Type B pancreatic cell (in vitro differentiated cells): Measurements from ENCODE around the gene GPATCH2L. TPM values are rescaled to one million over a fixed set of nuclear protein-coding genes. Genes with fewer than 3 reads are reported as not detected.

Experiments
- DNase-seq: peaks from one replicate; pipeline ENCODE4 v3.0.0; 2021; ENCODE audit warnings: mixed read lengths; ENCODE audit not compliant: unreplicated experiment; ENCODE audit errors: extremely low spot score
- H3K27ac Mint-ChIP-seq: 2 replicates; pipeline ENCODE4 v1.8.0; 2021; ENCODE audit warnings: mild to moderate bottlenecking, mixed read lengths
- H3K27me3 Mint-ChIP-seq: 2 replicates; pipeline ENCODE4 v1.8.0; 2021; ENCODE audit warnings: mixed read lengths
- H3K36me3 Mint-ChIP-seq: 2 replicates; pipeline ENCODE4 v1.8.0; 2021; ENCODE audit warnings: mixed read lengths
- H3K4me1 Mint-ChIP-seq: one replicate; pipeline ENCODE4 v1.8.0; 2021; ENCODE audit warnings: mixed read lengths; ENCODE audit not compliant: unreplicated experiment
- H3K4me3 Mint-ChIP-seq: 2 replicates; pipeline ENCODE4 v1.8.0; 2021; ENCODE audit warnings: mild to moderate bottlenecking, mixed read lengths
- H3K9me3 Mint-ChIP-seq: 2 replicates; pipeline ENCODE4 v1.8.0; 2021; ENCODE audit warnings: mixed read lengths
- total RNA-seq: library from RNA; stranded (reverse); gene quantifications from 2 replicates; pipeline ENCODE4 v1.2.1, GENCODE V29; 2021; ENCODE audit warnings: low replicate concordance
- TF ChIP-seq, protein P1 (sequence below): fragments of 200-600 bp; sonication (generic); conservative IDR thresholded peaks from 2 replicates; pipeline ENCODE4 v1.5.0; 2021; ENCODE audit warnings: antibody characterized with exemption, mild to moderate bottlenecking

GPATCH2L gene
- total RNA-seq, 1 donor from 2014 or later, result 57.0 TPM

- no peak overlapping the region for H3K27ac Mint-ChIP-seq
- DNase-seq, result no peak
- H3K4me1 Mint-ChIP-seq, result no peaks in the 10 kb centered on the region
- TF ChIP-seq, protein P1, sequence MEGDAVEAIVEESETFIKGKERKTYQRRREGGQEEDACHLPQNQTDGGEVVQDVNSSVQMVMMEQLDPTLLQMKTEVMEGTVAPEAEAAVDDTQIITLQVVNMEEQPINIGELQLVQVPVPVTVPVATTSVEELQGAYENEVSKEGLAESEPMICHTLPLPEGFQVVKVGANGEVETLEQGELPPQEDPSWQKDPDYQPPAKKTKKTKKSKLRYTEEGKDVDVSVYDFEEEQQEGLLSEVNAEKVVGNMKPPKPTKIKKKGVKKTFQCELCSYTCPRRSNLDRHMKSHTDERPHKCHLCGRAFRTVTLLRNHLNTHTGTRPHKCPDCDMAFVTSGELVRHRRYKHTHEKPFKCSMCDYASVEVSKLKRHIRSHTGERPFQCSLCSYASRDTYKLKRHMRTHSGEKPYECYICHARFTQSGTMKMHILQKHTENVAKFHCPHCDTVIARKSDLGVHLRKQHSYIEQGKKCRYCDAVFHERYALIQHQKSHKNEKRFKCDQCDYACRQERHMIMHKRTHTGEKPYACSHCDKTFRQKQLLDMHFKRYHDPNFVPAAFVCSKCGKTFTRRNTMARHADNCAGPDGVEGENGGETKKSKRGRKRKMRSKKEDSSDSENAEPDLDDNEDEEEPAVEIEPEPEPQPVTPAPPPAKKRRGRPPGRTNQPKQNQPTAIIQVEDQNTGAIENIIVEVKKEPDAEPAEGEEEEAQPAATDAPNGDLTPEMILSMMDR, result no peak
- H3K36me3 Mint-ChIP-seq, result peaks cover 44% of the 10 kb centered on the region
- H3K27me3 Mint-ChIP-seq, result no peaks in the 10 kb centered on the region
- H3K9me3 Mint-ChIP-seq, result no peaks in the 10 kb centered on the region
- H3K4me3 Mint-ChIP-seq, result no peak overlapping the region
Observed at GRCh38 chr14:76169776-76170175, 18.1 kb downstream of the GPATCH2L start.

DNA sequence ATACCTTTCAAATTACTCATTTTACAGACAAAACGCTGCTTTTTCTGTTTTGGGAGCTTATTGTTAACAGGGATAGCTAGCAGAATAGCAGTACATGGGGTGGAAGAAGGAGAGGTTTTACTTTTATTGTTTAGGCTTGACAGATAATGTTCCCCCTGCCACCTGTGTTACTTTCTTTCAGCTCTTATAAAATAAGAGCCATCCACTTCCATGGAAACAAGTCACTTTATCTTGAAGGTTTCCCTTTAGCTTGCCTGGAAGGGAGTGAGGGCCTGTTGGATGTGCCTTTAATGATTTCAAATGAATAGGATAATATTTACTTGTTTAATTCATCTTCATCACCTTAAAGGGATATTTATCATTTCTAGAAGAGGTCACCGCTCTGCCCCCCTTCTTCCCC, 23.3 kb downstream of the GPATCH2L start:
- Mint-ChIP-seq H3K9me3 (no peaks in the 10 kb centered on the region), H3K36me3 (peaks cover 47% of the 10 kb centered on the region), H3K4me3 (no peak overlapping the region), H3K27me3 (no peaks in the 10 kb centered on the region), H3K27ac (no peak overlapping the region), H3K4me1 (no peaks in the 10 kb centered on the region)
- TF ChIP-seq, protein P1, result no peak
- DNase-seq, result no peak

- Mint-ChIP-seq H3K4me1 (no peaks in the 10 kb centered on the region), H3K36me3 (peaks cover 47% of the 10 kb centered on the region), H3K27ac (no peak overlapping the region), H3K4me3 (no peak overlapping the region), H3K27me3 (no peaks in the 10 kb centered on the region), H3K9me3 (no peaks in the 10 kb centered on the region)
- DNase-seq, result no peak
- TF ChIP-seq, protein P1, result no peak
Observed at GRCh38 chr14:76175942-76176341, 24.2 kb downstream of the GPATCH2L start.

DNA sequence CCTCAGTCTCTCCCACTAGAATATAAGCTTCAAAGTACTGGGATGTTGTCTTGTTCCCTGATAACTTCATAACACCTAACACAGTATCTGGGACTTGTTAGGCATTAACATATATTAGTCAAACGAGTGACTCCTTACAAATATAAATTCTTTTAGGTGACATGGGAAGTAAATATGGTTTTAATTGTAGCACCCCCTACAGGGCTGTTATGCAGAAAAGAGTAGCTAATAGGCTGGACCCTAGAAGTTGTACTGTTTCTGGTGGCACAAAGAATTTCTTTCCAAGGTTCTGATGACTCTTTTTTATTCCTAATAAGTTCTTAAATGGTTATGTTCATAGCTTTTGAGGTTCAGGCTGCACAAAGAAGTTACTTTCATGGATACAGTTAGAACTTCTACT, 29.8 kb downstream of the GPATCH2L start:
- no peaks in the 10 kb centered on the region for H3K4me1 Mint-ChIP-seq
- TF ChIP-seq, protein P1, result peak; percentile 36
- no peak overlapping the region for H3K4me3 Mint-ChIP-seq
- DNase-seq, result no peak
- peaks cover 51% of the 10 kb centered on the region for H3K36me3 Mint-ChIP-seq
- no peak overlapping the region for H3K27ac Mint-ChIP-seq
- H3K27me3 Mint-ChIP-seq, result no peaks in the 10 kb centered on the region
- H3K9me3 Mint-ChIP-seq, result no peaks in the 10 kb centered on the region

- Mint-ChIP-seq H3K27me3 (no peaks in the 10 kb centered on the region), H3K27ac (no peak overlapping the region), H3K4me3 (no peak overlapping the region), H3K36me3 (peaks cover 33% of the 10 kb centered on the region), H3K9me3 (no peaks in the 10 kb centered on the region), H3K4me1 (no peaks in the 10 kb centered on the region)
- no peak for DNase-seq
- TF ChIP-seq, protein P1, result no peak
Observed at GRCh38 chr14:76186308-76187027, 34.7 kb downstream of the GPATCH2L start.
